D721Med (cell line): ENCODE results near the gene ABCB11.

Experiments
- DNase-seq: peaks from one replicate; pipeline ENCODE4 v3.0.0; 2011; ENCODE audit warnings: low spot score; ENCODE audit not compliant: insufficient read length
- FAIRE-seq: peaks from 2 replicates; lab custom pipeline; 2011; peaks lifted over from hg19 to GRCh38; lab: Jason Lieb, UNC
- CTCF ChIP-seq: IDR thresholded peaks from 2 replicates; pipeline ENCODE4 v1.5.1; 2012; ENCODE audit warnings: mild to moderate bottlenecking, control low read depth; ENCODE audit not compliant: insufficient read depth; ENCODE audit errors: missing control alignments

ABCB11 gene

GRCh38 chr2:168904358-168904757 is 126.8 kb downstream of the ABCB11 start:
- no peak for DNase-seq
- FAIRE-seq = no peak
- TF ChIP-seq CTCF = no peak

- DNase-seq = no peak
- no peak for TF ChIP-seq CTCF
- no peak for FAIRE-seq
Observed at GRCh38 chr2:168903888-168904287, 127.2 kb downstream of the ABCB11 start.

- TF ChIP-seq CTCF = no peak
- DNase-seq = no peak
- no peak for FAIRE-seq
Observed at GRCh38 chr2:168901003-168901402, 130.1 kb downstream of the ABCB11 start, which contains the start of gene G6PC2. G6PC2 (plus strand) TSS chr2:168901291; CDS start chr2:168901332, 41 bp downstream.

GRCh38 chr2:168897449-168897848 is 133.7 kb downstream of the ABCB11 start:
- DNase-seq (no peak), FAIRE-seq (no peak)
- no peak for TF ChIP-seq CTCF

GRCh38 chr2:168896783-168897182 is 134.3 kb downstream of the ABCB11 start:
- no peak for TF ChIP-seq CTCF
- no peak for FAIRE-seq

GRCh38 chr2:168895771-168896170 is 135.4 kb downstream of the ABCB11 start:
- DNase-seq = no peak
- no peak for TF ChIP-seq CTCF
- no peak for FAIRE-seq

More at GRCh38 chr2:168896783-168897182, 134.3 kb downstream of the ABCB11 start:
- no peak for DNase-seq

GRCh38 chr2:168894720-168895119 is 136.4 kb downstream of the ABCB11 start:
- TF ChIP-seq CTCF = no peak
- no peak for FAIRE-seq
- no peak for DNase-seq
